Small intestine (tissue), 7 donors: ENCODE results near the gene WIF1. TPM values are rescaled to one million over a fixed set of nuclear protein-coding genes. Genes with fewer than 3 reads are reported as not detected.

ENCODE experiments used
- DNase-seq, 2 donors: peaks; one replicate each; pipeline versions ENCODE4 v3.0.0 to v3.0.0-alpha.2; 2013
- FAIRE-seq: peaks from 2 replicates; lab custom pipeline; 2012; peaks lifted over from hg19 to GRCh38; lab: Jason Lieb, UNC
- H3K27ac ChIP-seq, 3 donors: one replicate each; pipeline ENCODE4 v1.5.1; 2013; ENCODE audit warnings: low read length in 2 of 3, mild to moderate bottlenecking in 2 of 3, control low read depth in 1 of 3, inconsistent platforms in 1 of 3, low read depth in 1 of 3, moderate library complexity in 1 of 3
- H3K27me3 ChIP-seq, 3 donors: one replicate each; pipeline ENCODE4 v1.6.1; 2013; ENCODE audit warnings: low read length in 3 of 3, inconsistent platforms in 1 of 3; ENCODE audit not compliant: control insufficient read depth in 3 of 3, insufficient read depth in 3 of 3
- H3K36me3 ChIP-seq, 3 donors: one replicate each; pipeline ENCODE4 v1.6.1; 2013; ENCODE audit warnings: low read length in 3 of 3, inconsistent platforms in 1 of 3, low read depth in 1 of 3, mild to moderate bottlenecking in 1 of 3, moderate library complexity in 1 of 3; ENCODE audit not compliant: control insufficient read depth in 3 of 3, insufficient read depth in 2 of 3
- H3K4me1 ChIP-seq, 3 donors: one replicate each; pipeline ENCODE4 v1.6.1; 2013; ENCODE audit warnings: low read length in 2 of 3, inconsistent platforms in 1 of 3, low read depth in 1 of 3, mild to moderate bottlenecking in 1 of 3, moderate library complexity in 1 of 3; ENCODE audit not compliant: control insufficient read depth in 3 of 3, insufficient read depth in 2 of 3
- H3K4me3 ChIP-seq, 3 donors: one replicate each; pipeline ENCODE4 v1.5.1; 2013; ENCODE audit warnings: low read length in 3 of 3, control low read depth in 1 of 3, inconsistent platforms in 1 of 3, low read depth in 1 of 3, mild to moderate bottlenecking in 1 of 3, moderate library complexity in 1 of 3
- H3K9me3 ChIP-seq, 2 donors: one replicate each; pipeline ENCODE4 v1.6.1; 2013; ENCODE audit warnings: low read depth in 1 of 2, low read length in 1 of 2; ENCODE audit not compliant: control insufficient read depth in 2 of 2, insufficient read depth in 1 of 2
- WGBS, 3 donors: extraction: QIAGEN DNeasy Blood & Tissue Kit; methylation state at CpG; one replicate each; pipeline ENCODE4 v1.1.7; 2013; 5-methylcytosine and 5-hydroxymethylcytosine counted together
- polyA plus RNA-seq, 4 donors: library from polyadenylated mRNA; stranded (reverse) in 3 of 4; unstranded in 1 of 4; fragments of 200-250 nt in 3 of 4; fragments of 120-200 nt in 1 of 4; gene quantifications; one replicate each; pipeline versions ENCODE4 v1.2.1 to v1.2.3, GENCODE V29; 2013
- donor health status: healthy with polysubstance abuse.
- donor health status: control.
- donor health status: control.
- donor health status: Bipolar disorder and iron deficiency.
- donor health status: healthy.

The WIF1 gene
- polyA plus RNA-seq, 4 donors, result 0.30 to 4.6 TPM; not detected in 2

DNA sequence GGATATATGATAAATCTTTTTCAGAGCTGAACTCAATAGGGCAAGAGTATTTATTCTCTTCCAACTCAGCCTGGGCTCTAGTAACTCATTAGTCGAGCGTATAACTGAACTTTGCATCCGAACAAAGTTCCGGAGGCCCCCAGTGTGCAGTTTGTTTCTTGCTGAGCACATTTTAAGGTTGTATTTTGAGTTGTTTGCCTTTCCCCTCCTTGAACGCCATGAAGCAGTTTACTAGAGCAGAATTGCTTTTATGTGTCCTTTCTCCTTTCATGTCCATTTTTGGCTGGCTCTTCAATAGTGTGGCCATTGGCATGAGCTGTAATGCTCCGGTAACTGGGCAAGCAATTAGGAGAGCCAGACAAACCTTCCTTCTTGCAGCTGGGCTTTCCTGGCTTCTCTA lies 105.3 kb downstream of the WIF1 start:
- 20 to 58% (median 30%) methylated on average over 6 of the region's 6 CpGs for WGBS, 3 donors
- H3K4me3 ChIP-seq, result no peak overlapping the region
- no peak for FAIRE-seq
- peak overlapping the region in 2 of 3 donors; percentile 30 to 93 for H3K27ac ChIP-seq
- no peaks in the 10 kb centered on the region for H3K36me3 ChIP-seq
- peaks cover 0 to 43% (median 0%) of the 10 kb centered on the region in 3 donors for H3K4me1 ChIP-seq
- no peaks in the 10 kb centered on the region for H3K27me3 ChIP-seq
- DNase-seq, result peak; percentile 82 to 91
- H3K9me3 ChIP-seq, result no peaks in the 10 kb centered on the region

DNA sequence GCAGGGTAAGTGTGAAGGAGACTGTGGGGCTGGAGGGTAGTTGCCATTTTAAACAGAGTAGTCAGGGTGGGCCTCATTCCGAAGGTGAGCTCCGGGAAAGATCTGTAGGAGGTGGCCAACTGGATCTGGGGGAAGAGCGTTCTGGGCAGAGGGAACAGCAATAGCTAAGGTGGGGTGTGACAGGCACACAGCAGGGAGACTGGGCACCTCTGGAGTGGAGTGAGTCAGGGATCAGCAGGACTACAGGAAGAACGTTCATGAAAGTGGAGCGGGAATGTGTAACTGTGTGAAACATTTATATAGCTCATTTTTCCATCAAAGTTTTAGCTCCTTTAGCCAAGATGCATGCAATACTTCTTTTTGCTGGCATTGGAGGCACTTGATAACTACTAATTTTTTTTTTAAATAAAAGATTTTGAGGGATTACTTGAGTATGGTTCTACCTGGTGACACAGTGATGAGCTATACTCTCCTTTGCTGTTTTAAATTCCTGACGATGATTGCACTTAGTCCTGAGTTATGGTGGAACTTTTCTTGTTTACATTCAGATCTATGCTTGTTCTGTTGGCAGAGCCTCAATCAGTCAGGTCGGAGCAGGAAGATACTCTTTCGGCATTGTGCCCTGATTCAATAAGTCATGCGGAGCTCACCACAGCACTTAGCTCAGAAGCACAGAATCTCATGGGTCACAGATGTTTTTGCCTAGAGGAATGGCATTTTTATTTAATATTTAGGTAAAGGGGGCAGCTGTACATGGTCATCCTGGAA lies 106.4 kb downstream of the WIF1 start:
- WGBS, 3 donors, result 52 to 64% (median 59%) methylated on average over 9 of the region's 9 CpGs
- H3K27ac ChIP-seq, result peak overlapping the region in 1 of 3 donors; percentile 93
- no peaks in the 10 kb centered on the region for H3K9me3 ChIP-seq
- no peak overlapping the region for H3K4me3 ChIP-seq
- no peak for FAIRE-seq
- H3K27me3 ChIP-seq, result no peaks in the 10 kb centered on the region
- DNase-seq, result peak in 1 of 2 donors; percentile 31
- H3K4me1 ChIP-seq, result peaks cover 0 to 43% (median 0%) of the 10 kb centered on the region in 3 donors
- H3K36me3 ChIP-seq, result no peaks in the 10 kb centered on the region

DNA sequence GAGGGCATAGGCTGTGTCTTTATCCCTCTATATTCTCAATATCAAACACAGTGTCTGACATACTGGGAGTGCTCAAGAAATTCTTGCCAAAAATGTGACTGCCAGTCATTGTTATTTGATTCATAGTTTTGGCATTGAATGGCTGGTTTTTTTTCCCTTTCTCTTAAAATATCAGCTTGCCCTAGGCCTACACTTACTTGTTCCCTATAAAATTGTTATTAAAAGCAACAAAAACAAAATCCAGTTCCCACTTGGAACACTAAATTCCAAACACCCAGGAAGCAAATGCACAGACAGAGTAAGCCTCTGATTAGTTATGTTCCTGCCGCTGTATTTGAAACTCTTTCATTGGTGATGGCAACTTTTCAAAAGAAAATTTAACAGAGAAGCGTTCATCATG lies 110.7 kb downstream of the WIF1 start:
- Histone ChIP-seq H3K27ac (no peak overlapping the region), H3K4me3 (no peak overlapping the region), H3K27me3 (no peaks in the 10 kb centered on the region), H3K36me3 (no peaks in the 10 kb centered on the region), H3K4me1 (peaks cover 0 to 19% (median 0%) of the 10 kb centered on the region in 3 donors), H3K9me3 (no peaks in the 10 kb centered on the region)
- FAIRE-seq, result no peak
- 75 to 92% (median 88%) methylated on average over 2 of the region's 2 CpGs for WGBS, 3 donors
- no peak for DNase-seq

DNA sequence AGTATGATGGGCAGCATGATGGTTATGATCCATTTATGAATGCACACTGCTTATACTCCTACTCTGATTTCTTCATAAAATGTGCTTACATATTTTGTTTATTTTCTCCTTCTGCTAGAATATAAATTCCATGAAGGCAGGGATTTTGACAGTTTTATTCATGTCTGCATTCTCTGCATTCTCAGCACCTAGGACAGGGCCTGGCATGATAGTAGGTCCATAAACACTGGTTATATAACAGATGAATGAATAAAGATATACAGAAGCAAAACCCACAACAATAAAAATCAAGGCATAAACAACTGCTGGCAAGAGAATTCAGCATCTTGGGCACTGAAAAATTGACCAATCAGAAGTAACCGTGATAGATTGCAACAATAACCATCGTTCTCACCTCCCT lies 115.4 kb downstream of the WIF1 start:
- peaks cover 0 to 8% (median 0%) of the 10 kb centered on the region in 3 donors for H3K4me1 ChIP-seq
- no peak for DNase-seq
- WGBS, 3 donors, result 91 to 96% (median 94%) methylated on average over 2 of the region's 2 CpGs
- H3K4me3 ChIP-seq, result no peak overlapping the region
- H3K27ac ChIP-seq, result no peak overlapping the region
- H3K9me3 ChIP-seq, result no peaks in the 10 kb centered on the region
- no peaks in the 10 kb centered on the region for H3K27me3 ChIP-seq
- no peak for FAIRE-seq
- no peaks in the 10 kb centered on the region for H3K36me3 ChIP-seq

DNA sequence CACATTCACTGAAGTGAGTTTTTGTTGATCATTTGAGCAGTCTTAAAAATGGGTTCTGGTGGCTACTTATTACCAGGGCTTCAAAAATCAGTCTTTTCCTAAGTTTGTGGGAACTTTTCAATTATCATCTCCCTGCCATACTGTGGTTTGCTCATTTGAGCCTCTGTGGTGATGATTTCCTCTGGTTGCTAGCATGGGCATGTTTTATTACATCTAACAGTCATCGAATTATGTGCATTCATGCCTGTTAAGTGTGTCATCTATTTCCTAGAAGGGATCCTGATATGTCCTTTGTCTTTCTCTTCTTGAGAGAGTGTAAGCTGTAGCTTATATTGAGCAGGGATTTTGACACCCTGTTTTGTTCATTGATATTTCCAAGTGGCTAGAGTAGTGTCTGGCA lies 116.8 kb downstream of the WIF1 start:
- no peak for DNase-seq
- no peak for FAIRE-seq
- 64 to 85% (median 75%) methylated on average over 1 of the region's 1 CpG for WGBS, 3 donors
- no peaks in the 10 kb centered on the region for H3K27me3 ChIP-seq
- no peak overlapping the region for H3K27ac ChIP-seq
- H3K4me1 ChIP-seq, result peaks cover 0 to 20% (median 0%) of the 10 kb centered on the region in 3 donors
- no peaks in the 10 kb centered on the region for H3K36me3 ChIP-seq
- H3K4me3 ChIP-seq, result no peak overlapping the region
- H3K9me3 ChIP-seq, result no peaks in the 10 kb centered on the region

Other genes with a start within 250 kb of the WIF1 start
- gene LEMD3, start 48.3 kb upstream of the WIF1 start, polyA plus RNA-seq, result 10 to 100 TPM in 1 of 4 donors, 1 to 10 TPM in 3; 4.9 to 29.5 (median 6.7) TPM
- gene MSRB3, start 157.4 kb upstream of the WIF1 start, polyA plus RNA-seq, result 10 to 100 TPM in 1 of 4 donors, 1 to 10 TPM in 2, under 1 TPM in 1; 0.89 to 12.7 (median 4.3) TPM